Endothelial cell of umbilical vein (primary cell): Measurements from ENCODE around the gene MDM1. TPM values are rescaled to one million over a fixed set of nuclear protein-coding genes. Genes with fewer than 3 reads are reported as not detected.

ENCODE experiments used
- Bru-seq: library from RNA; stranded (reverse); fragments of 400-500 nt; gene quantifications from one replicate; lab custom pipeline; 2021; lab: Mats Ljungman, UMichigan
- BruChase-seq, 2 experiments: library from RNA; stranded (reverse); fragments of 400-500 nt; gene quantifications; one replicate each; lab custom pipeline; 2021; lab: Mats Ljungman, UMichigan
- BruUV-seq: library from RNA; stranded (reverse); fragments of 400-500 nt; replicated peaks from 2 replicates; lab custom pipeline; 2021; lab: Mats Ljungman, UMichigan
- CTCF ChIA-PET: fragments of 300-600, 350-600 bp; sonication (Branson Sonifier 250); formaldehyde crosslinking; loops from one replicate; lab custom pipeline; 2021; ENCODE audit warnings: antibody characterized with exemption, inconsistent platforms; lab: Charles Lee
- POLR2A ChIA-PET: fragments of 300-600, 350-600 bp; sonication (Branson Sonifier 250); formaldehyde crosslinking; loops from one replicate; lab custom pipeline; 2021; ENCODE audit warnings: antibody characterized with exemption, inconsistent platforms; lab: Charles Lee
- DNase-seq: peaks from one replicate; pipeline ENCODE4 v3.0.0-alpha.2; 2011; ENCODE audit warnings: low read depth, low spot score
- FAIRE-seq: peaks from 2 replicates; lab custom pipeline; 2011; peaks lifted over from hg19 to GRCh38; lab: Jason Lieb, UNC
- H2AFZ ChIP-seq: 2 replicates; pipeline ENCODE4 v1.6.0; 2012; ENCODE audit warnings: low read depth, low read length, control low read depth, inconsistent platforms
- H3K27ac ChIP-seq: 2 replicates; pipeline ENCODE4 v1.5.1; 2011; ENCODE audit warnings: low read depth, mild to moderate bottlenecking, control low read depth, low read length, moderate library complexity; ENCODE audit not compliant: insufficient read depth
- H3K27me3 ChIP-seq, 2 experiments: 2 replicates each; pipeline versions ENCODE4 v1.6.0 to v1.6.1; 2011; ENCODE audit warnings: low read length in 2 of 2, mixed read lengths in 1 of 2; ENCODE audit not compliant: control insufficient read depth in 2 of 2, insufficient read depth in 2 of 2
- H3K36me3 ChIP-seq, 2 experiments: 2 replicates in 1 of 2; 3 replicates in 1 of 2; pipeline ENCODE4 v1.5.1; 2011; ENCODE audit warnings: low read length in 2 of 2, mild to moderate bottlenecking in 1 of 2, moderate library complexity in 1 of 2; ENCODE audit not compliant: control insufficient read depth in 2 of 2, insufficient read depth in 2 of 2; ENCODE audit errors: extremely low read depth in 1 of 2
- H3K4me1 ChIP-seq: 3 replicates; pipeline ENCODE4 v1.5.1; 2011; ENCODE audit warnings: mild to moderate bottlenecking, low read length; ENCODE audit not compliant: control insufficient read depth, insufficient read depth; ENCODE audit errors: extremely low read depth
- H3K4me2 ChIP-seq: 2 replicates; pipeline ENCODE4 v1.6.1; 2011; ENCODE audit warnings: low read length, control low read depth, mixed read lengths; ENCODE audit not compliant: insufficient read depth
- H3K4me3 ChIP-seq, 3 experiments: fragments of 200-600 bp in 1 of 3; sonication (generic), shearing (Covaris generic) in 1 of 3; replicated peaks in 1 of 3; 2 replicates each; pipeline ENCODE4 v1.5.1; 2011 to 2016; ENCODE audit warnings: control low read depth in 3 of 3, low read length in 3 of 3, mild to moderate bottlenecking in 2 of 3, inconsistent platforms in 1 of 3, low read depth in 1 of 3, moderate library complexity in 1 of 3; ENCODE audit not compliant: insufficient read depth in 1 of 3
- H3K79me2 ChIP-seq: 2 replicates; pipeline ENCODE4 v1.6.0; 2012; ENCODE audit warnings: low read length, inconsistent platforms; ENCODE audit not compliant: control insufficient read depth, insufficient read depth
- H3K9ac ChIP-seq: replicated peaks from 2 replicates; pipeline ENCODE3; 2011; ENCODE audit warnings: low read length, control low read depth; ENCODE audit not compliant: insufficient read depth; ENCODE audit errors: extremely low read depth
- H3K9me1 ChIP-seq: replicated peaks from 3 replicates; pipeline ENCODE4 v1.6.0; 2011; ENCODE audit warnings: mild to moderate bottlenecking, low read length; ENCODE audit not compliant: control insufficient read depth, insufficient read depth; ENCODE audit errors: extremely low read depth
- H3K9me3 ChIP-seq: replicated peaks from 2 replicates; pipeline ENCODE4 v1.5.1; 2012; ENCODE audit warnings: low read length, inconsistent platforms; ENCODE audit not compliant: control insufficient read depth, insufficient read depth
- H4K20me1 ChIP-seq: replicated peaks from 2 replicates; pipeline ENCODE3; 2011; ENCODE audit warnings: mild to moderate bottlenecking, low read length; ENCODE audit not compliant: control insufficient read depth, insufficient read depth; ENCODE audit errors: extremely low read depth
- EZH2 ChIP-seq: IDR thresholded peaks from 2 replicates; pipeline ENCODE4 v1.6.1; 2012; ENCODE audit warnings: borderline replicate concordance, low read depth, mild to moderate bottlenecking, moderate library complexity, low read length, inconsistent platforms; ENCODE audit not compliant: severe bottlenecking
- POLR2A ChIP-seq: IDR thresholded peaks from 2 replicates; pipeline ENCODE4 v1.6.1; 2012; ENCODE audit warnings: low read depth, mild to moderate bottlenecking, control low read depth, low read length
- POLR2AphosphoS5 ChIP-seq: IDR thresholded peaks from 2 replicates; pipeline ENCODE4 v1.6.1; 2012; ENCODE audit warnings: low read depth, mild to moderate bottlenecking, control low read depth, low read length, moderate library complexity; ENCODE audit not compliant: insufficient read depth
- dilution Hi-C: fragments of 300-500 bp; cut with MboI; formaldehyde crosslinking; loops from one replicate; pipeline ENCODE4 v1.15.0; 2019; ENCODE audit warnings: low sequenced_read_pairs; ENCODE audit not compliant: extremely low pct_ligation_motif_present
- intact Hi-C: fragments of 100-400 bp; cut with micrococcal nuclease; formaldehyde crosslinking; loops from one replicate; pipeline ENCODE4 v1.10.0; 2022
- long read RNA-seq: library from polyadenylated mRNA; stranded (forward); transcript quantifications from one replicate; pipeline ENCODE4 v2.0.0, GENCODE V29; 2021
- polyA minus RNA-seq, 3 experiments: library from RNA; depleted of rRNA, polyadenylated mRNA; stranded (reverse); fragments of >200 nt; gene quantifications; 1 replicate in 1 of 3; 2 replicates in 2 of 3; pipeline ENCODE4 v1.2.3, GENCODE V29; 2011
- polyA plus RNA-seq, 4 experiments: library from polyadenylated mRNA; depleted of rRNA in 3 of 4; stranded (reverse) in 3 of 4; unstranded in 1 of 4; fragments of >200 nt; gene quantifications; 2 replicates each; pipeline versions ENCODE4 v1.2.1 to v1.2.3, GENCODE V29; 2011 to 2012; ENCODE audit warnings: missing spikeins in 1 of 4
- total RNA-seq: library from RNA; stranded (reverse); gene quantifications from 2 replicates; pipeline ENCODE4 v1.2.3, GENCODE V29; 2021

MDM1 gene, protein sequence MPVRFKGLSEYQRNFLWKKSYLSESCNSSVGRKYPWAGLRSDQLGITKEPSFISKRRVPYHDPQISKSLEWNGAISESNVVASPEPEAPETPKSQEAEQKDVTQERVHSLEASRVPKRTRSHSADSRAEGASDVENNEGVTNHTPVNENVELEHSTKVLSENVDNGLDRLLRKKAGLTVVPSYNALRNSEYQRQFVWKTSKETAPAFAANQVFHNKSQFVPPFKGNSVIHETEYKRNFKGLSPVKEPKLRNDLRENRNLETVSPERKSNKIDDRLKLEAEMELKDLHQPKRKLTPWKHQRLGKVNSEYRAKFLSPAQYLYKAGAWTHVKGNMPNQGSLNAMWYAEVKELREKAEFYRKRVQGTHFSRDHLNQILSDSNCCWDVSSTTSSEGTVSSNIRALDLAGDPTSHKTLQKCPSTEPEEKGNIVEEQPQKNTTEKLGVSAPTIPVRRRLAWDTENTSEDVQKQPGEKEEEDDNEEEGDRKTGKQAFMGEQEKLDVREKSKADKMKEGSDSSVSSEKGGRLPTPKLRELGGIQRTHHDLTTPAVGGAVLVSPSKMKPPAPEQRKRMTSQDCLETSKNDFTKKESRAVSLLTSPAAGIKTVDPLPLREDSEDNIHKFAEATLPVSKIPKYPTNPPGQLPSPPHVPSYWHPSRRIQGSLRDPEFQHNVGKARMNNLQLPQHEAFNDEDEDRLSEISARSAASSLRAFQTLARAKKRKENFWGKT
- 12.5 and 14.4 TPM in 2 replicates for total RNA-seq
- polyA plus RNA-seq = 2.9 and 4.3 TPM in 2 replicates
- 3.7 and 4.5 TPM in 2 replicates for polyA plus RNA-seq (2011; cell fraction: cytosol; rRNA removed)
- polyA plus RNA-seq (2011; cell fraction: nucleus; rRNA removed) = 41.9 and 62.1 TPM in 2 replicates
- polyA plus RNA-seq (2012) = 8.4 and 8.7 TPM in 2 replicates
- 3.8 and 4.2 TPM in 2 replicates for polyA minus RNA-seq
- polyA minus RNA-seq (2011; cell fraction: cytosol; rRNA and poly(A)+ RNA removed) = 6.7 TPM
- 15.0 and 28.1 TPM in 2 replicates for polyA minus RNA-seq (2011; cell fraction: nucleus; rRNA and poly(A)+ RNA removed)
- Bru-seq, nascent RNA = percentile 59 among the genes with signal in this experiment
- percentile 57 among the genes with signal in this experiment for BruChase-seq, experiment 1, labeled RNA remaining after a 6-hour chase
- BruChase-seq, experiment 2, labeled RNA remaining after a 2-hour chase = percentile 64 among the genes with signal in this experiment
- long read RNA-seq, partial matches to known transcripts = 1 of 23 reads
- long read RNA-seq, other reads (novel, unspliced or antisense) = 12 of 23 reads

DNA sequence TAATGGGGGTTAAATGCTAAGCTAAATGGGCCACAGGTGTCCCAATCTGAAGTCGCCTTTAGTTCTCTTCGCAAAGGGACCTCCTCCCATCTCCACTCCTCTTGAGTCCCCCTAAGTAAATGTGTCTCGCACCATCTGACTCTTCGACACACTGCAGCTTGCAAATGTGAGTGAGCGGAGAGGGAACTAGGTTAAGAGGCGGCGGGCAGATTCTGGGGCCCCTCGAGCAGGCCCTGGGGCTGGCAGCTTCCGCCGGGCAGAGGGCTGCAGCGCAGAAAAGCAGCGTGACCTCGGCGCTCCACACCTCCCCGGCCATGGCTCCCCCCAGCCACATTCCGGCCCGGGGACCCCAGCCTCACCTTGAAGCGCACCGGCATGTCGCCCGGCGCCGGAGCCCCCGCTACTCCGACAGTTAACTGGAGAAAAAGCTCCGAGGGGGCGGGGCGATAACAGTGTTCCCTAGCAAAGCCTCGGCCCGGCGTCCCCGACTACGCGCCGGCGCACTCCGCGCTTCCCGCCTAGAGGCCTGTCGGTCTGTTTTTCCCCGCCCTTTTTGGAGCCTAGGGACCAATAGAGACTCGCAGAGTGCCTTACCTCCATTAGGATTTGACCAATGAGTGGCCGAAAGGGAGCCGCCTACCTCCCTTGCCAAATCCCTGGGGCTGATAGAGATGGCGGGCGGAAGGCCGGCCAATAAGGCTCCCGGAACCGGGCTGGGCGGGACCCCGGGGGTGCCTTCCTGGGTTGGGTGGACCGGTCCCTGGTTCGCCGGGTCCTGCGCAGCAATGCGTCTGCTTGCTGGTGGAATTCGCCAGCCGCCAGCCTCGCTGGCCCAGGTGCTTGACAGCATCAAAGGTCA, at the start of gene MDM1:
Gene MDM1, minus strand, starts transcription at position 494 of the 859 bp plus-strand sequence. Its CDS starts 117 bp downstream, at position 377.
- Histone ChIP-seq H3K36me3 (peaks cover 0 to 3% of the 10 kb centered on the region in 2 experiments), H2AFZ (peak within 1 kb of the TSS; percentile 97), H3K27ac (peak within 1 kb of the TSS; percentile 19), H3K4me1 (peaks cover 13% of the 10 kb centered on the region), H3K9me3 (no peaks in the 10 kb centered on the region), H3K9me1 (no peaks in the 10 kb centered on the region), H3K79me2 (no peaks in the 10 kb centered on the region), H3K4me3 (peak within 1 kb of the TSS; percentile 57 to 93 (median 87)), H3K4me2 (peak within 1 kb of the TSS; percentile 97), H3K9ac (peak within 1 kb of the TSS; percentile 67), H3K27me3 (peaks cover 4 to 21% of the 10 kb centered on the region in 2 experiments), H4K20me1 (no peaks in the 10 kb centered on the region)
- BruUV-seq = TSS peak; percentile 62
- ChIA-PET CTCF (interaction anchor here (0.7 to 2.8 kb wide), 5 partner anchors 11 to 109 kb away, joined by 3 to 11 read pairs (median 4); no protein-coding TSS in a partner anchor), POLR2A (interaction anchor here (0.6 to 1.2 kb wide), 3 partner anchors 33 to 341 kb away, joined by 3 to 5 read pairs (median 4); no protein-coding TSS in a partner anchor)
- TF ChIP-seq POLR2A (peak; percentile 79), EZH2 (no peak), POLR2AphosphoS5 (peak; percentile 59)
- FAIRE-seq (peak; percentile 99), DNase-seq (peak; percentile 98)
- intact Hi-C loops (loop anchor here (1.0 to 2.0 kb wide), 4 partner anchors 278 to 1063 kb away; partner anchors contain the start of genes CAND1, MDM2, NUP107 and RAP1B), dilution Hi-C loops (no loop called here)
